Endothelial cell of umbilical vein (primary cell): ENCODE measurements around the gene FBXL2.
A peak's percentile ranks its signal among the peaks of the same experiment; 100 is the strongest.

Source experiments
- EZH2 ChIP-seq: IDR thresholded peaks from 2 replicates; pipeline ENCODE4 v1.6.1; 2012; ENCODE audit warnings: borderline replicate concordance, low read depth, mild to moderate bottlenecking, moderate library complexity, low read length, inconsistent platforms; ENCODE audit not compliant: severe bottlenecking
- FOS ChIP-seq: IDR thresholded peaks from 2 replicates; pipeline ENCODE4 v1.6.1; 2011; ENCODE audit warnings: mild to moderate bottlenecking, low read length, moderate library complexity, borderline replicate concordance; ENCODE audit not compliant: insufficient read depth
- JUN ChIP-seq: IDR thresholded peaks from 2 replicates; pipeline ENCODE4 v1.6.1; 2011; ENCODE audit warnings: borderline replicate concordance, low read depth; ENCODE audit not compliant: insufficient read length, insufficient read depth
- POLR2A ChIP-seq: IDR thresholded peaks from 2 replicates; pipeline ENCODE4 v1.6.1; 2012; ENCODE audit warnings: low read depth, mild to moderate bottlenecking, control low read depth, low read length
- TF ChIP-seq, protein P1 (sequence below), 2 donors: IDR thresholded peaks; 1 replicate in 1 of 2; 2 replicates in 1 of 2; pipeline ENCODE4 v1.5.1; 2011; ENCODE audit warnings: low read length in 2 of 2, mild to moderate bottlenecking in 2 of 2, moderate library complexity in 2 of 2, control low read depth in 1 of 2, inconsistent platforms in 1 of 2, low read depth in 1 of 2; ENCODE audit not compliant: insufficient read depth in 1 of 2; ENCODE audit errors: extremely low read depth in 1 of 2
- TF ChIP-seq, protein P2 (sequence below): IDR thresholded peaks from 2 replicates; pipeline ENCODE4 v1.6.1; 2011; ENCODE audit not compliant: insufficient read depth, insufficient read length

DNA sequence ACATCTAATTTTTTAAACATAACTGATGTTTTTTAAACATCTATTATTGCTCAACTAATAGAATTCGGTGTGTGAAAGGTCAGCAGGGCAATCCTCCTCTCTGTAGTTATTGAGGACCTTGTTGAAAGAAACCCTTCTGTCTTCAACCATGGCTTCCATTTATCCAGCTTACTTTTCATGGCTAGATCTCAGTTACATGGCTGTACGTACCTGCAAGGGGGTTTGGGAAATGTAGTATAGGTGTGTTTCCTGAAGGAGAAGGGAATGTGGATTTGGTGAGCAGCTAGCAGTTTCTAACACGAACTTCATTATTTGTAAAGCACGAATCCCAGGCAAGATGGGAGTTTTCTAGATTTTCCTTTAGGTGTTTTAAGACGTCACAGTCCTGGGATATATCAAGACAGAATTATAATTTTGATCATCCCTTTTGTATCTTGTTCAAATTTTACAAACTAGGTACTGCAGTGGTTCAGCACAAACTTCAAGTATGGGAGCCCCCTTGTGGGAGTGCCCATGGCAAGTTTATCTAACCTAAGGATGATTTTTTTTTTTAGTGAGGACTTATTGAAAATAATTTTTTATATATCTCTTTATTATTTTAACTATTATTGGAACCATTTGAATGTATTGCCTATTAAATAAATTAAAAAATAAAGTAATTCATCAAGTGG is 41.6 kb downstream of the FBXL2 start:
- TF ChIP-seq, protein P1, sequence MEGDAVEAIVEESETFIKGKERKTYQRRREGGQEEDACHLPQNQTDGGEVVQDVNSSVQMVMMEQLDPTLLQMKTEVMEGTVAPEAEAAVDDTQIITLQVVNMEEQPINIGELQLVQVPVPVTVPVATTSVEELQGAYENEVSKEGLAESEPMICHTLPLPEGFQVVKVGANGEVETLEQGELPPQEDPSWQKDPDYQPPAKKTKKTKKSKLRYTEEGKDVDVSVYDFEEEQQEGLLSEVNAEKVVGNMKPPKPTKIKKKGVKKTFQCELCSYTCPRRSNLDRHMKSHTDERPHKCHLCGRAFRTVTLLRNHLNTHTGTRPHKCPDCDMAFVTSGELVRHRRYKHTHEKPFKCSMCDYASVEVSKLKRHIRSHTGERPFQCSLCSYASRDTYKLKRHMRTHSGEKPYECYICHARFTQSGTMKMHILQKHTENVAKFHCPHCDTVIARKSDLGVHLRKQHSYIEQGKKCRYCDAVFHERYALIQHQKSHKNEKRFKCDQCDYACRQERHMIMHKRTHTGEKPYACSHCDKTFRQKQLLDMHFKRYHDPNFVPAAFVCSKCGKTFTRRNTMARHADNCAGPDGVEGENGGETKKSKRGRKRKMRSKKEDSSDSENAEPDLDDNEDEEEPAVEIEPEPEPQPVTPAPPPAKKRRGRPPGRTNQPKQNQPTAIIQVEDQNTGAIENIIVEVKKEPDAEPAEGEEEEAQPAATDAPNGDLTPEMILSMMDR (IDR thresholded peaks at IDR 0.05; ENCODE audit: extremely low read depth in 1 of 2, insufficient read depth in 1 of 2, low read depth in 1 of 2, low read length in 2 of 2): peak; percentile 12 to 15
- no peak for TF ChIP-seq POLR2A
- TF ChIP-seq JUN: no peak
- no peak for TF ChIP-seq FOS
- TF ChIP-seq EZH2: no peak
- TF ChIP-seq, protein P2, sequence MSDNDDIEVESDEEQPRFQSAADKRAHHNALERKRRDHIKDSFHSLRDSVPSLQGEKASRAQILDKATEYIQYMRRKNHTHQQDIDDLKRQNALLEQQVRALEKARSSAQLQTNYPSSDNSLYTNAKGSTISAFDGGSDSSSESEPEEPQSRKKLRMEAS: no peak
